ENCODE measurements around the gene GMFB.
"Not testable (repeated sequence)": the region's sequence is repeated elsewhere in the genome, so short reads cannot be mapped to it uniquely, and the experiment has no call there.

GMFB gene

DNA sequence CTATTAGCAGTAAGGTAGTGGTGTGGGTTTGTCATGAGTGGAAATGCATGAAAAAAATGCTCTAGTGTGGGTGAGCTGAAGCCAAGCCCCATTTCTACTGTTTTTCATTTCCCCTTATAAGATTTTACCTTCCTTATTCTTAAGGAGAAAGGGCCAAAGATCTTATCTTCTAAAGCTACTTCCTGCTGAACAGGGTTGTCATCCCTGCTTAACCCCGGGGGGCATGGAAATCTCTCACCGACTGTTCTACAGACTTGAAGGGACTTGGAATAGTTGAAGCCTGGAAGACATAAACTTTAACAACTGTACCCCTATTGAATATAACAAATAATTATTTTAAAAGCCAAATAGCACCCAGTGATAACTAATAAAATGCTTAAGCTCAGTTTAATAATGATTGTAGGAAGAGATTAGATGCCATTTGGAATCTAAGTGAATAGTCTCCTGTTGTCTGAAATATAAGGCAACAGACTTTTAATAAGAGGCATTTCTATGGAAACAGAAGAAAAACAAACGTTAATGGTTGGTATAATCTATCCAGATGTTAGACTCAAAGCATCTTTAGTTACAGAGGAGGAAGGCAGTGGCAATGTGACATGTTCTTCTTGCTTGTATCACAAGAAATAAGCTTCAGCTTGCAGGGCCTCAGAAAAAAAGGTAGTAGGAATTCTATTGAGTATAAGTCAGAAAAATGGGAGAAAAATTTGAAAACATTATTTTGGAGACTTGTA is 1.8 kb upstream of the GMFB start:
- DNase-seq = no peak

DNA sequence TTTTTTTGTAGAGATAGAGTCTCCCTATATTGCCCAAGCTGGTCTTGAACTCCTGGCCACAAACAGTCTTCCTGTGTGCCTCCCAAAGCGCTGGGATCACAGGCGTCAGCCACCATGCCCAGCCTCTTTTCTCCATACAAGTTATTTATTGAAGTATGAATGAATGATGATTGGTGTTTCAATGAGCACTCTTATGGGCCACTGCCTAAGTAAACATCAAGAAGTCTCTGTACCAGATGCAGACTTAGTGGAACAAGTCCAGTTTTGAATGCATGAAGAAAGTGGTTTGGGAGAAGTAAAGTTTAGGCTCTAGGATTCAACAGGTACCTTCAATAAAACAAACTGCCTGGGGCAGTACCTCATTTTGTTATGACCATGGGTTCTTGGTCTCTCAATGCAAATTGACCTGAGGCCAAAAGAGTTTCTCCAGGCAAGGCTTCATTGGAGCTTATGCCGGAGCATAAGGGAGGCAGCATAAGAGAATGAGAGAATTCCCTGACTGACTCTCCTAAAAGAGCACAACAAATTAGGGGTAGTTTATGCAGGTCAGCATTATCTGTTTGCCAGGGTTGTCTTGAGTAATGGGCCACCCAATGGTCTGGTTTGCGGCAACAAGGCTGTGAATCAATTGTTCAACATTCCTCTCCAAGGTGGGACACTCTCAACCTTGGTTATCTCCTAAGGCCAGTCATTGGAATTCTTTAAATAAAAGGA is 1.1 kb upstream of the GMFB start:
- DNase-seq = no peak

DNA sequence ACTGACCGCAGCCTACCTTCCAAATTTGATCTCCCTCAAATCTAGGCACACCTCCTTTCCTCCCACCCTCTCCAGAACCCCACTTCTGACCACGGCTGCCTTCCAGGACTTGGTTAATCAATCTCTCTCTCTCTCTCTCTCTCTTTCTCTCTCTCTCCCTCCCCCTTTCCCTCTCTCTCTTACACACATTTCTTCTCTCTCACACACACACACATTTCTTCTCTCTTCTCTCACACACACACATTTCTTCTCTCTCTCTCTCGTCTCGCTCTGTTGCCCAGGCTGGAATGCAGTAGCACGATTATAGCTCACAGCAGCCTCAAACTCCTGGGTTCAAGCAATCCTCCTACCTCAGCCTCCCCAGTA is 521 bp upstream of the GMFB start:
- no peak for DNase-seq

- no peak for DNase-seq
Observed at GRCh38 chr14:54488318-54488645, 498 bp downstream of the GMFB start.

GRCh38 chr14:54487771-54488170 is 1.0 kb downstream of the GMFB start:
- DNase-seq = no peak

- DNase-seq = no peak
Observed at GRCh38 chr14:54486685-54487084, 2.1 kb downstream of the GMFB start.

DNA sequence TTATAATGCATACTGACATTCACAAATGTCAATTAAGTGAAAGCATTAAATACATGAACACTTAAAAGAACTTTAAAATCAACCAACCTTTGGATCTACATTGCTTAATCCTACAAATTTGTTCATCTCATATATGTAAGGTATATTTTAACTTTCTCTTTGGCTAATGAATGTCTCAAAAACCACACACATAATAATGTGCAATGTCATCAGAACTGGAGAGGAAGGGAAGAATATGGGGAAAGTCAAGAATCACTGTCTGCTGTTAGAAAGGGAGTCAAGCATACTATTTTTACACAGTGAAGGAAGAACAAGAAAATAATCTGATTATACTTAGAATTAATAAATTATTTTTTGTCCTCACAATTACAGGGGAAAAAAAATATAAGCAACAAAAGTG is 4.9 kb downstream of the GMFB start:
- no peak for DNase-seq

DNA sequence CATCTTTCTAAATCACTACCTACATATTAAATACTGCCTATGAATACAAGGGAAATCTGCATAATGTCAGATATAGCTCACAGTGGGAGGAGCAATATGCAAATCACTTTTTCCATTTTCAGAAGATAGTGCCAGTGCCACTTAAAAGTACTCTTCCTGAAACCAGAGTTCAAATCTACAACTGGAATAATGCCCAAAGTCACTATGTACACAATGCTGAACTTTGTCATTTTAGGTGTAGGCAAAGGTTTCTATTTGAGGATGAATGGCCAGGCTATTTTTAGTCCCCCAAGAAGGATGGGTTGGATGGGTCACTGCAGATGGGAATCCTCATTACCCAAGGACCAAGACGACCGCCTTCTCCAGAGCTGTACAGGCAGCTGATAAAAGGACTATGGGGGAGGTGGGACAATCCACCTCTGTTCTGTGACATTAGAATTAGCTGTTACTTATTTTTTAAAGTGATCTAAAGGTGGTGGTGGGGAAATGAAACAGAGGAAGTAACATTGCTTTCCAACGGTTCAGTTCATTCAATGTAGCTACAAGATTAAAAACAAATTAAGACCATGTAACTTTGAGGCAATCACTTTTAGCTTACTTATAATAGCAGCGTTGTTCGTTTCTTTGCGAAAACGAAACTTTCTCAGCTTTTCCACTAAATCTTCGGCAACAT is 5.6 kb downstream of the GMFB start:
- DNase-seq = no peak

- no peak for DNase-seq
Observed at GRCh38 chr14:54481695-54482094, 7.1 kb downstream of the GMFB start.

DNA sequence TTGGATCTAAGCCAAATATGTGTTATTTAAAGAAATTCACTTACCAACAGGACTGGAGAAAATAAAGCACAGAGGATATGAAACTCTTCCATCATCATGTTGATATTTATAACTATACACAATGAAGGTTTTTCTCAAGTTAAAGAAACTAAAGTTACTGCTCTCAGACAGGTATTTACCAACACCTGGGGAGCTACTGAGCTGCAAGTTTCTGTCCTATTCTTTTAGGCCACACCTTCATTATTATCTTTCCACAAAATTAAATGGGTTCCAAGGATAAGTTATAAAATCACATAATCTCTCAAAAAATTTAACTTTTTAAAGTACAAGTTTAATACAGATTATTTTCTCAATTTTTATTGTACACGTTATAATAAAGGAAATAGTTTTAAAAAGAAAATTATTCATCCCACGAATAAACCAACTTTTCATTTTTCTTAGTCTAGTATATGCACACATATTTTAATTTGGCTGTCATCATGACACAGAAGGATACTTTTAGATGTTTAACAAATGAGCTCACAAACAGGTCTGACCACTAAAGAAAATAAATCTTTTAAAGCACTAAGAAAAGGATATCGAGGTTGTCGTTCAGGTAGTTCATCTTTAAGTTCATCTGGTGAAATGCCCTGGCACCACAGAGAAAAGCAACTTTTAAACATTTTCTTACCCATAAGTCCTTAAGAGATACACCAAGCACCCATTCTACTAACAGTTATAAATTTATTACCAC is 7.8 kb downstream of the GMFB start:
- no peak for DNase-seq

GRCh38 chr14:54478636-54479215 is 10.1 kb downstream of the GMFB start:
- DNase-seq = no peak

DNA sequence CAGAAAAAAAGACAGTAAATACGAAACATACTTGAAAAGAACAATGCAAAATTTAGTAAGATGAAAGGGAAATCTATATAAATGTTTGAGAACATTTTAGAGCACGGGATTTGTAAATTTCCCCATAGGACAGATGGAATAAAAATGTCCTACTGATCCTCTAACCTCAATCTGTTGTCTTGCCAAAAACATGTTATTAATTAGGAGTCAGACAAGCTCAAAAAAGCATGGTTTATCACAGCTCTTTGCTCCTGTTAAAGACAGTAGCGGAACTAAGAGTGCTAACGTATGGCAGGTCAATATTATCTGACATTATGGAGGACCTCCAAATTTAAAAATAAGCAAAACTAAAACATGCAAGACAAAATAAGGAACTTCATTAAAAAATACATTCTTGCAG is 12.9 kb downstream of the GMFB start:
- no peak for DNase-seq

DNA sequence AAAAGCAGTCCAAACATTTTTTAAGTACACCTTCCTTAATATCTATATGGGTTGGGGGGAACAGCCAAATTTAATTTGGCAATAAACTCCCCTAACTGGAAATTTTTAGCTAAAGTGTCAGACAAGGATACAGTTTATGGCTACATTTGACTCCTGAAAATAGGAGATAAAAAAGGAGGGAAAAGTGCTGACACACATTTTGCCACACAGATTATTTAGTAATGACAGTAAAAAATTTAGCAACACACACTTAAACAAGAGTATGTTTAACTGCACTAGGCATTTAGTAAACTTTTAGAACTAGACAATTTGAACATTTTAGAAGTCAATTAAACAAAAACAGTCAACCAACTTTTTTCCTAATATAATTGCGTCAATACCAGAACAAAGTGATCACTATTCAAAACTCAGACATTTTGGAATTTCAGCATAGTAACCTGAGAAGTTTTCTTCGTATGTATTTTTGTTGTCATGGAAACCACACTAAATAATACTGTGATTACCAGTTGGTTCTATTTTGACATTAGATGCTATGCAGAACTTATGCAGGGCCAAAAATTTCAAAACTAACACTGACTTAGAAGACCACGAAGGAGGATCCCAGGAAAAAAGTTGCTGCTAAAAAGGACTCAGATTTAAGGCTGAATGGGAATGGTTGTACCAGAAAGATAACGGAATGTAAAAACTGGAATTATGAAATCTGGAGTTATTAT is 13.4 kb downstream of the GMFB start:
- no peak for DNase-seq

DNA sequence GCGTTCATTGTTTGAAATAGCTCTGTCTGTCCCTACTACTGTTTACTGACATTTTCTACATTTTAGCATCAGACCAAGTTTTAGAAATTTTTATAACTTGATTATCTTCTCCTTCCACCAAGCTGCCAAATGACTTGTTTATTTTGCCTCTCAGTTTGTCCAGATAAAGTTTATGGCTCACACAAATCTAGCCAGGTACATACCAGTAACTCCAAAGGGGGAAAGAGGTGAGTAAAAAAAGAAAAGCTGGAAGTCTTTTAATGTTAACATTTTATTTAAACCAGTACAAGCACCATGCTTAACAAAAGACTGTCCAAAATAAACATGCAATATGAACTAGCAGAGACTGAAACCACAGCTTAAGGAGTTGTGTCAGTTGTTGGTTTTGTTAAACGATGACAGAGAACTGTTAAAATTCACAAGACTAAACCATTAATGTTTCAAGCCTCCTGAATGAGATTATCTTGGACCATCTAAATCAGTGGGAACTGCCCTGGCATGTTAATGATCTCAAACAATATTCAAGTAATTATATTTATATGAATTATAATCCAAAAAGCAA is 14.5 kb downstream of the GMFB start:
- DNase-seq = no peak

DNA sequence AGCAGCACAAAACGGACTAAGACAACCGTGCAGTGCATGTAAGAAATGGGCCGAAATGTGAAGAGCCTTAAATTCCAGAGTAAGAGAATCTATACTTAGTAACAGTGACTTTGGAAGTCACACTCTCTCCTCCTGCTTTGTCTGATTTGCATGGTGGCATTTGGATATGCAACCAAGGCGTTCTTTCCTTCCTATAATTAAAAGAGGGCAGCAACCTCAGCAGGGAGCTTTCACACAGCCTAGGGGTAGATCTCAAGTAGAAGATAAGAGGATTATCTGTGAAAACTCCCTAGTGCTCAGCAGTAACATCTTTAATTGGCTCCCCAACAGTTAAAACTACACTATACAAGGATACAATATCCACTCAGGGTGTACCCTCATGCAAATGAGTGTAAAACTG is 16.5 kb downstream of the GMFB start:
- DNase-seq = no peak

- no peak for DNase-seq
Observed at GRCh38 chr14:54471641-54472040, 17.1 kb downstream of the GMFB start.

DNA sequence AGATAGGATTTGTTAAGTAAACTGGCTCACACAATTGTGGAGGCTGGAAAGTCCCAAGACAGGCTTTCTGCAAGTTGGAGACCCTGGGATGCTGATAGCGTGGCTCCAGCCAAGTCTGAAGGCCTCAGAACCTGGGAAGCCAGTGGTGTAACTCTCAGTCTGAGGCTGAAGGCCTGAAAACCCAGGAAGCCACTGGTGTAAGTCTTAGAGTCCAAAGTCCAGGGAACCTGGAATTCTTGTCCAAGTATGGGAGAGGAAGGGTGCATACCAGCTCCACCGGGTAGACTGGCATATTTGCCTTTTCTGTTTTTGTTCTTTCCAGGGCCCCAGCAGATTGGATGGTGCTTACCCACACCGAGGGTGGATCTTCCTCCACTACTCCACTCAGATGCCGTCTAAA is 18.1 kb downstream of the GMFB start:
- no peak for DNase-seq

- no peak for DNase-seq
Observed at GRCh38 chr14:54467280-54467679, 21.5 kb downstream of the GMFB start.

DNA sequence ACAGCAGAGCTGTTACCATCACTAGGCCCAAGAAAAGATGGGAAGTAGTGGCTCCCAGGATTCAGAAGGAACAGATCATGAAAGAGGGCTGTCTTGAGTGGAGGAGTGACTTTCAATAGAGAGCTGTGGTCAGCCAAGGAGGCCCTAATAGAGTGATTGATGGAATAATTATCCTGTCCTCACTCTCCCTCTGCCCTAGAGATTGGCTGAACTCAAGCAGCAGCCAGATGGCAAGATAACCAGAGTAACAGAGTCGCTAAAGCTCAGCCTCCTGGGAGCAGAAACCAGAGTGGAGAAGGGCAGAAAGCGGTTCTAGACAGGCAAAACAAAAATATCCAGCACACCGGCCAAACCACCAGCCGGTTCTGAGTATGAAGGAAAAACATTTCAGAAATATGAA is 23.1 kb downstream of the GMFB start:
- DNase-seq = no peak

DNA sequence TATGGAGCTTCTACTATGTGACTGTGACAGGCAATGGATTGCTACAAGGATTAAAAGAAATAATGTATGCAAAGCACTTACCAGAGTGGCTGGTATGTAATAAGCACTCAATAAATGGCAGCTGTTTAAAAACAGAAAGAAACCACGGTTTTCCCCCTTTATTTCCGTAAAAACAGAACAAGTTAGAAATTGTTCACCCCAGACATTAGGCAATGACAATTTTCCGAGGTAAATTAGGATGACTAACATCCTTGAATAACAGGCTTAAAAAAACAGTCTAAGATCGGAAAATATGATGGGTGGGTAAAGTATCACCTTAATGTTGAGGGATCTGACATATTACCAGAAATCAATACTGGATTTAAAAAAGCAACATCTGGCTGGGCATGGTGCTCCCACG is 26.7 kb downstream of the GMFB start:
- DNase-seq = no peak

DNA sequence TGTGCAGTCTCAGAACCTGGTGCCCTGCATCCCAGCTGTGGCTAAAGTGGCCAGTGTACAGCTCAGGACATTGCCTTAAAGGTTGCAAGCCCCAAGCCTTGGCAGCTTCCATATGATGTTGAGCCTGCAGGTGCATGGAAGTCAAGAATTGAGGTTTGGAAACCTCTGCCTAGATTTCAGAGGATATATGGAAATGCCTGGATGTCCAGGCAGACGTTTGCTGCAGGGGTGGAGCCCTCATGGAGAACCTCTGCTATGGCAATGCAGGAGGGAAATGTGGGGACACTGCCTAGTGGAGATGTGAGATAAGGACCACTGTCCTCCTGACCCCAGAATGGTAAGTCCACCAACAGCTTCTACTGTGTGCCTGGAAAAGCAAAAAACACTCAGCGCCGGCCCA is 29.7 kb downstream of the GMFB start:
- DNase-seq = no peak

DNA sequence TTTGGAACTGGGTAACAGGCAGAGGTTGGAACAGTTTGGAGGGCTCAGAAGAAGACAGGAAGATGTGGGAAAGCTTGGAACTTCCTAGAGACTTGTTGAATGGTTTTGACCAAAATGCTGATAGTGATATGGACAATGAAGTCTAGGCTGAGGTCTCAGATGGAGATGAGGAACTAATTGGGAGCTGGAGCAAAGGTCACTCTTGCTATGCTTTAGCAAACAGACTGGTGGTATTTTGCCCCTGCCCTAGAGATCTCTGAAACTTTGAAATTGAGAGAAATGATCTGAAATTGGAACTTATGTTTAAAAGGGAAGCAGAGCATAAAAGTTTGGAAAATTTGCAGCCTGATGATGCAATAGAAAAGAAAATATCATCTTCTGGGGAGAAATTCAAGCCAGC is 30.2 kb downstream of the GMFB start:
- DNase-seq = not testable (repeated sequence)

Measured in T1000 (cell line).